GM18499 (cell line): ENCODE data around the gene PSTPIP1.

ENCODE experiments used
- ATAC-seq: cut with Tn5 transposase; IDR thresholded peaks from one replicate; pipeline ENCODE4 v1.9.1; 2021; ENCODE audit warnings: moderate number of reproducible peaks; ENCODE audit not compliant: insufficient read depth, unreplicated experiment

Gene PSTPIP1

DNA sequence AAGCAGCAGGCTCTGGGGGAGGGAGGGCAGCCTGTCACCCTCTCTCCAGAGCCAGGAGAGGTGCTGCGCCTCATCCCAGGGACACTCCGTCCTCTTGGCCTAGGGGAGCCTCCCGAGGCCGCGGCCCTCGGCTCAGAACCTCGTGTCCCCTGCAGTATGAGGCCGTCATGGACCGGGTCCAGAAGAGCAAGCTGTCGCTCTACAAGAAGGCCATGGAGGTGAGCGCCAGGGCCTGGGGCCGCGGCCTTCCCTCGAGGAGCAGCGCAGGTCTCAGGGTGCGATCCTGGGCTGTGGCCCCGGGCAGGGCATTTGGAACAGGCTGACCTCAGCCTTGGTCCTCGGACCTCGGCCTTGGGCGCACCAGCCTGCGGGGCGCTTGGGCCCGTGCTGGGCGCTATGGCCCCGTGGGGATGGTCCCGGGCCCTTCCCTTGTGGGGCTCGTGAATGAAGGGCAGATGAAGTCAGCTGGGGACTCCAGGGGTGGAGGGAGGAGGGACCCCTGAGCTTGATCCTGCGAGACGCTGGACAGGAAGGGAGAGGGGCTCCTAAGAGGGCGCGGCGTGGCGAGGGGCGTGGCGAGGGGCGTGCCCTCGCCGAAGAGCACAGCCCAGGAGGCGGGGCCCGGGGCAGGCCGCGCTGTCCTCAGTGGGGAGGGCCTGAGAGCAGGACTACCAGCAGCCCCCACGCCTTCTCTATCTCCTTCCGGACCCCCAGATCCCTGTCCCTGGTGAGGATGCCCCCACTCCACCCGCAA, 32.9 kb downstream of the PSTPIP1 start:
- no peak for ATAC-seq

DNA sequence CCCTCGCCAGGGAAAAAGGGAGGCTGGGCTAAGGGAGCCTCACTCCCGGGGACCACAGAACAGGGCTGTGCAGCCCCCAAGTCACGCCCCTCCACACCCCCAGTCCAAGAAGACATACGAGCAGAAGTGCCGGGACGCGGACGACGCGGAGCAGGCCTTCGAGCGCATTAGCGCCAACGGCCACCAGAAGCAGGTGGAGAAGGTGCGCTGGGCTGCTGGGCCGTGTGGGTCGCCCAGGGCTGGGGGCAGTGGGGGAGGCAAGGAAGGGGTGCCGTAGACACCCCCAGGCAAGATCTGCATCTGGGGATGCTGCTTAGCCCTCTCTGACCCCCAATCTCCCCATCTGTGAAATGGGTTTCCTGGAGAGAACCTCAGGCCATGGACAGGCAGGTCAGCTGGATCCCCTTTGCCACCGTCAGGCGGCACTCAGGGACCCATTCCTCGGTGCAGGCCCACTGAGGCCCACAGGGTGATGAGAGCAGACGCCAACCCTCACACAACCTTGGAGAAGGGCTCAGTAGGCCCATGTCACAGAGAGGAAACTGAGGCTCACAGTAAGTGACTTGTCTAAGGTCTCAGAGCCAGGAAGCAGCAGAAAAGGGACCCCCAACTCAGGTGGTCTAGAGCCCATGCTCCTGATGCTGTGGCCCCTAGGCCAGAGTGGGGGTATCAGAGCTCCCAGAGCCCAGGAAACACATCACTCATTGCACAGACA, 33.7 kb downstream of the PSTPIP1 start:
- ATAC-seq: no peak

DNA sequence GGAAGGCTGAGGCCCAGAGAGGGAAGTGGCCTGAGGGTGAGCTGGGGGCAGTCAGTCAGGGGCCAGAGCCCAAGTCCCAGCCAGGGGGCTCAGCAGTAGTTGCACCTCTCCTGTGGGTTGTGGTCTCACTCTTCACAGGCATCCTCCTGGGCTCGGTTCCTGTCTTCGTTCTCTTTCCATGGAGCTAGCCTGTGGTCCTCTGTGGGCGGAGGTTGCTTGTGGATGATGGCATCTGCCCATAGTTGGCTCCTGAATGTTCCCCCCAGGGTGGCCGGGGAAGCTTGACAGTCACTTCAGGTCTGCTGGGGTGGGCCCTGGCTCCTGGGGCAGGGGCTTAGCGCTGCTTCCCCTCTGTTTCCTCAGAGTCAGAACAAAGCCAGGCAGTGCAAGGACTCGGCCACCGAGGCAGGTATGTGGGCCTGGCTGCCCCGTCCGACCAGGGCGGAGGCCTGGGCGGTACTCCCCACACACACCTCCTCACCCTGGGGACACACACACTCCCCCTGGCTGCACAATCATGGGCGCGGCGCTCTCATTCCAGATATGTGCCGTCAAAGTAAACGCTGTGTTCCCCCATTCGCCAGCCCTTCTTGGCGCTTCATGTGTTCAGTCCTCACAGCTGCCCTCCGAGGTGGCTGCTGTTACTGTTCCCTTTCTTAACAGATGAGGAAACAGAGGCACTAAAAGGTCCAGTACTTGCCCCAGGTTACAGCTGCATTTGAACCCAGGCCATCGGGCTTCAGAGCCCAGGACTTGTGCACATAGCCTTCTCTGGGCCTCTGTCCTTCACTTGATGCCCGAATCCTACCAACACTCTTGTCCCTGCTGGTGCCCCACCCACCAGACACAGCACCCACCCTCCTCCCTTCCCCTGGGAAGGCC, 34.5 kb downstream of the PSTPIP1 start:
- no peak for ATAC-seq

DNA sequence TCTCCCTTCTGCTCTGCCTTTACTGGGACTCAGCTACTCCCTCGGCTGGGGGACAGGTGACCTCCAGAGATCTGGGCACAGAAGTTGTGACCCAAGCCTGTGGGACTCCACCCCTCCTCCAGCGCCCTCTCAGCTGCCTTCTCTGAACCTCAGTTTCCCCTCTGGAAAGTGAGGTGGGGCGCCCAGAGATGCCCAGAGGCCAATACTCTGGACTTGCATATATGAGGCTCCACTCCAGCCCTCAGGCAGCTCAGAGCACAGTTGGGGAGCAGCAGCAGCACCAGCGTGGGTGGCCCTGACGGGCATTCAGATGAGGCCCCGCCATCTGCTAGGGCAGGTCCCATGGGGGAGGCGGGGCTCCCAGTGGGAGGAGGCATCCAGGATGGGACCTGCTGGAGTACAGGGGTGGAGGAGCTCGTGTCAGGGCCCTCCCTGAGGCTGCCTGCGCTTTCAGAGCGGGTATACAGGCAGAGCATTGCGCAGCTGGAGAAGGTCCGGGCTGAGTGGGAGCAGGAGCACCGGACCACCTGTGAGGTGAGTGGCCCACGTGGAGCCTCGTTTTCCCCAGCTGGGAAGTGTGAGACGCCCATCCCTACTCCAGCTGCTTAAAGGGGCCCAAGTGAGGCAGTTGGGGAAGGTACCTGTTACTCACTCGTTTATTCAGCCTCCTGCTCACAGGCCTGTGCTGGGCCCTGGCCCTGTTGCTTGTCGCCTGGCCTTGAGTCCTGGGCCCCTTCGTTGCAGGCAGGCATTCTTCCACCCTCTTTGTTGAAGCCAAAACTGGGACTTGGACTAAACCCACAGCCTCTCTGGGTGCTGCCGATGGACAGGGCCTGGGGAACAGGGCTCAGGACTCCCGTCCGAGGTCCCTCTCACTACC, 35.4 kb downstream of the PSTPIP1 start:
- ATAC-seq: no peak

DNA sequence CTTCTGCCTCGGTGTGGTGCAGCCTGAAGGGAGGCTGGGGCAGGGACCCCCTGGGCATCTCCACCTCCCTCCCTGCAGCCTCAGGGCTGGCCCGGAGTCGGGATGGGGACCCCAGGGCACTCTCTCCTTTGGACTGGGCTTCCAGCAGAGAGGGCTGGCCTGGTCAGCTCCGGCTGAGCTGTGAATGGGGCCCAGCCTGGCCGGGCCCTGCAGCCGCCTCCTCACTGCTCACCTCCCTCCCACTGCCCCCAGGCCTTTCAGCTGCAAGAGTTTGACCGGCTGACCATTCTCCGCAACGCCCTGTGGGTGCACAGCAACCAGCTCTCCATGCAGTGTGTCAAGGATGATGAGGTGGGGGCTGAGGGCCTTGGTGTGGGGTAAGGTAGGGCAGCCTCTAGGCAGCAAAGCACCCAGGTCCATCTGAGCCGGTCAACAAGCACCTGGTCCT, 36.0 kb downstream of the PSTPIP1 start:
- no peak for ATAC-seq

DNA sequence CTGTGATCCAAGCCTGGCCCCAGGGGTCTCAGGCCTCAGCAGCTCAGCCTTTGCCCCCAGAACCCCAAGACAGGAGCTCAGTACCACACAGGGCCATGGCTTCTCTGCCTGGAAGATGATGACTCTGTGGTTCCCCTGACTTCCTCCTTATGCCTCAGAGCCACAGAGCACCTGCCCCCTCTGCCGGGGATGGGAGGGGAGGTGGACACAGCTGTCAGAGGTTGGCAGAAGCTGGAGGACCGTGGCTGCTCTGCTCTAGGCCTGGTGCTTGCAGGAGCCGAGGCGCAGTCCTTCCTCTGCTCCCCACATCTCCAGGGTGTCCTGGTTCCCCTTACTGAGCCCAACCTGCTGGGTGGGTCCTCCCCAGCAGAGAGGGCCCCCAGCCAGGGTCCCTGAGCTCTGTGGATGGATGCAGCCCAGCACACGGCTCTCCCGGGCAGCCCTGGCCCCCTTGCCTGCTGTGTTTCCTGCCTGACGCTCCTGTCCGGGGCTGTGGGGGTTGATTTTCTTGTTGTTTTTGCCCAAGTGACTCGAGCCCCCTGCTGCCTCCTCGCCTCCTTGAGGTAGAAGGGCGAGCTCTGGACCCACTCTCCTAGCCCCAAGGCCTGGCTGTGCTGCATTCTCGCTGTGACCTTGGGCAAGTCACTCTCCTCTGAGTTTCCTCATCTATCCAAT, 36.6 kb downstream of the PSTPIP1 start:
- ATAC-seq: no peak

DNA sequence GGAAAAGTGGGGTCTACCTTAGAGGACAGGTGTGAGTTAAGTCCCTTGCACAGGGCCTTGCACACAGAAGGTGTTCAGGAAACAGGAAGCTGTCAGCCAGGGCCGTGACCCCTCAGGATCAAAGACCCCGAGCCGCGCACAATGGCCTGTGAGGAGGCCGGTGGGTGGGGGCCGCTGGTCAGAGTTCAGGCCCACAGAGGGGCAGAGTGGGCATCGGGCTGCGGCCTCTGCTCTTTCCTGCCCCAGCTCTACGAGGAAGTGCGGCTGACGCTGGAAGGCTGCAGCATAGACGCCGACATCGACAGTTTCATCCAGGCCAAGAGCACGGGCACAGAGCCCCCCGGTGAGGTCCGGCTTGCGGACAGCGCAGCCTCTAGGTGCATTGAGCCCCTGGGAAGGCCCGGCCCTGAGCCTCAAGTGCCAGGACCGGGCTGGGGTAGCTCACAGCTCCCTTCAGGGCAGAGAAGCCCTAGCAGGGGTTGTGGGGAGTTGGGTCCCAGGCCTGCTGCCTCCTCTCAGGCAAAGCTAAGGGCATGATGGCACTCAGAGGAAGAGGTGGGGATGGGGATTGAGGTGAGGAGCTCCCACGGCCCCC, 37.2 kb downstream of the PSTPIP1 start:
- ATAC-seq: no peak

DNA sequence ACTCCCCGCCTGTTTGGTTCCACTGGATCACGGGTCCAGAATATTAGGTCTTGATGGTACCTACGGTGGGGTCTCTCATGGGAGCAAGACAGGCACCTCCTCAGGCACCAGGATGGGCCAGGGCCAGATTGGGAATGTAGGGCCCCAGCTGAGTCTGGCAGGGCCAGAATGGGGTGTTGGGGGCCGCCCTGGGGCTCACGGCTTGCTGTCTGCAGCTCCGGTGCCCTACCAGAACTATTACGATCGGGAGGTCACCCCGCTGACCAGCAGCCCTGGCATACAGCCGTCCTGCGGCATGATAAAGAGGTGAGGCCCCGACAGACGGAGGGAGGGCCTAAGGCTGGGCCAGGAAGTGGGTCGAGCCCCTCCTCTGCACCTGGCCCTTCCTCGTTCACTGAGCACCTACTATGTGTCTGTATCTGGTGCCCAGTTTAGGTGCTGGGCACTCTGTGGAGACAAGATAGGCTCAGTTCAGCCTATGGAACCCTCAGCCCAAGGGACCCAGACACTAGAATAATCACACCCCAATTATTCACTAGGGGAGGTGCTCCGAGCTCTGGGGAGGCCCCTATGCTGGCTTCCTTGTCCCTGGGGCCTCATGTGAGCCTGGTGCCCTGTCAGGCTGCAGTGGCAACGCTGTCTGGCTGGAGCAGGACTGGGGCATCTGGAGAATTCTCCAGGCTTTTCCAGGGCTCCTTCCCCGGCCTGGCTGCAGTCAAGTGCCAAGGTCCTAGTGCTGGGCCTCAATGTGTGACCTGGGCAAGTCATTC, 37.9 kb downstream of the PSTPIP1 start:
- ATAC-seq: no peak

DNA sequence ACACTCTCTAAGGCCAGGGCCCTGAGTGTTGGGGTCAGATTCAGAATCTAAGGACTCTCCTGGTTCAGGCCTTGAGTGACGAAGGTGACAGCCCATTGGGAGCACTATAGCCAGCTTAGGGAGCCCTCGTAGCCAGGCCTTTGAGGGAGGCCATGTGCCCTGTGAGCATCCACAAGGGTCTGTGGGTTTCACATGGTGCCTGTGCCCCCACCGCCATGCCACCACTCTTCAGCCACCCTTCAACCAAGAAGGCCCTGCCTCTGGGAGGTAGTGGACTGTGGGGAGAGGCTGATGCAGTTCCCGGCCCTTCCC, 38.4 kb downstream of the PSTPIP1 start:
- no peak for ATAC-seq

DNA sequence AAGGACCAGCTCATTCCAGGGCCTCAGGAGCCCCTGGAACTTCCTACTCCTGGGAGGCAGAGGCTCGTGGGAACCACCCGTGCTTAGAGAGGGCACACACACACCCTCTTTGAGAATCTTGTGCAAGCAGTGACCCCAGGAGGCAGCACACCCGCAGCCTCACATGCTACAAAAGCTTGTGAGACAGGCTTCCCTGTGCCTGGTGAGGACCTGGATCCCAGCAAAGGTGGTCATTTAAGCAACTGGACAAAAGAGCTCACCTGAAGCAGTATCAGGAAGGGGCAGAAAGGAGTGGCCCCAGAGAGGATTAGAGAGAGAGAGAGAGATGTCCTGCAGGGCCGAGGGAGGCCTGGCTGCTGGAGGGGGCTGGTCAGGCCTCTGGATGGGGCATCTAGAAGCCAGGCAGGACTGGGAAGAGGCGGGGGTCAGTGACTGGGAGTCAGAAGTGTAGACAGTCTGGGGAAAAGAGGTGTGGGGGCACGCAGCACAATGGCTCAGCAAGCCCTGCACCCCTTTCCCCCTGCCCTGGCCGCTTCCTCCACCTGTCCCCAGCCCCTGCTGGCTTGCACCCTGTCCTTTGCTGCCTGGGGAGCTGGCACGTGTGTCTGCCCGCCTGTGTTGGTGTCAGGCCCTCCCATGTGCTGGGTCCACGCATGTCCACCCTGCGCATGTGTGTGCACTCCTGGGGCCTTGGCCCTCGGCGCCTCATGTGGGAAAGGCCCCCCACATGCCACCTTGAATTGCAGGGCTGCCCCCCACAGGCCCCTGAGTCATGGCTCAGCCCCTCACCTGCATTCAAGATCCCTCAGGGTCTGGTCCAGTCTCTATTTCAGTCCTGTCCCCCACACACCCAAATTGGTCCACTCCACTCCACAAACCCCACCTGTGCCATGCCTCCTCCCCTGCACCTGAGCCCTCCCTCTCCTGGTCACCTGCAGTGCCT, 39.1 kb downstream of the PSTPIP1 start:
- no peak for ATAC-seq

DNA sequence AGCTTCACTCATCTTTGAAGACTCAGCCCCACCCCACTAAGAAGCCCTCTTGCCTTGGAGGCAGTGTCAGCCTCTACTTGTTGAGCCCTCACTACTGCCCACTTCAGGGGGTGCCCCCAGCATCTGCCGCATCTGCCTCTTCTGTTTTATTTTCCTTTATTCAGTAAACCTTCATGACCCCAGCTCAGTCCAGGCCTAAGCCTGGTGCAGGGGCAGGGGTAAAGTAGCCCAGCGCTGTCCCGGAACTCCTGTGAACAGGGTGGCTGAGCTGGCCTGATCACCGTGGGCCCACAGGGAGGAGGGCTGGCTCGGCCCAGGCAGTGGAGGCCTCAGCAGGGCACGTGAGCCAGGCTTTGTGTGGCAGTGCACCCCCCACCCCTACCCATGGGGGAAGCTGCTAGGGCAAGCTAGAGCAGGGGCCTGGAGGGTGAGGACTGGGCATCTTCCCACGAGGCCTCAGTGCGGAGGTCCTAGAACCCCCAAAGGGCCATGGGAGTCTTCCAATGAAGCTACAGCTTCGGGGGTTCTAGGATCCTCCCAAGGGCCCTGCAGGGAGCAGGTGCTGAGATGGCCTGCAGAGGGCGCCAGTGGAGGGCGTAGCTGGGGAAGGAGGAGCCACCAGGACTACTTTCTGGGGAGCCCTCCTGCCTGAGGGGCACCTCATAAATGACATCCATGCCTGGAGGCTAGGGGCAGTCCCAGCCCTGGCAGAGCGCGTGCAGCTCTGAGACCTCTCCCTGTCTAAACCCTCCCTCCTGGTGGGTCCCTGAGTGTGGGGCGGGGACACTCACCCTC, 40.0 kb downstream of the PSTPIP1 start:
- no peak for ATAC-seq

DNA sequence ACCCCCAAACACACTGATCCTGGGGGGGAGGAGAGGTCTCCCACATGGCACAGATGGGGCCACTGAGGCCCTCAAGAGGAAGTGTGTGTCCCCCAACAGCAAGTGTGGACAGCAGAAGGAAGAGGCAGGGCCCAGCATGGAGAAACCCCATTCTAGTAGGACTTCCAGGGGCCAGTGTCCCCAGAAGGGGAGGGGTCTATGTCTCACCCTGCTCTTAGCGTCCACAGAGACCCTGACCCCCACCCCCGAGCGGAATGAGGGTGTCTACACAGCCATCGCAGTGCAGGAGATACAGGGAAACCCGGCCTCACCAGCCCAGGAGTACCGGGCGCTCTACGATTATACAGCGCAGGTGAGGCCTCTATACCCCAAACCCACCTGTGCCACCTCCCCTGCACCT, 40.7 kb downstream of the PSTPIP1 start:
- ATAC-seq: no peak

DNA sequence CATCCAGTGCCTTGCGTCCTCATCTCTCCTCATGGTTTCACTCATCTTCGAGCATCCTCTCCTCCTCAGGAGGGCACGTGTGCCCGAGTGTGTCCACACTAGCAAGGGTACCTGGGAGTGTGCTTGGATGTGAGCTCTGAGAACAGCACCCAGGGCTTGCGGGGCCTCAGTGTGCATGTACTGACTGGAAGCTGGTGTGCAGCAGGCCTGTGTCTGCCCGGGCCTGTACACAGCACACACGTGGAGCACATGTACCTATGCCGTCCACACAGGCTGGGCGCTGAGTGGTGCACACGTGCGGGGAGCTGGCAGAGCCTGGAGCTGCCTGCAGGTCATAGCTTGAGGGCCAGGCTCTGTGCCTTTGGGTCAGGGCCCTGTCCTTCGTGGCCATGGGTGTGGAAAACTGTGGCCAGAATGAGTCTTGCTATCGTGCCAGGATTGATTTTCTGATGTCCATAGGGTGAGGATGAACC, 41.1 kb downstream of the PSTPIP1 start:
- no peak for ATAC-seq

DNA sequence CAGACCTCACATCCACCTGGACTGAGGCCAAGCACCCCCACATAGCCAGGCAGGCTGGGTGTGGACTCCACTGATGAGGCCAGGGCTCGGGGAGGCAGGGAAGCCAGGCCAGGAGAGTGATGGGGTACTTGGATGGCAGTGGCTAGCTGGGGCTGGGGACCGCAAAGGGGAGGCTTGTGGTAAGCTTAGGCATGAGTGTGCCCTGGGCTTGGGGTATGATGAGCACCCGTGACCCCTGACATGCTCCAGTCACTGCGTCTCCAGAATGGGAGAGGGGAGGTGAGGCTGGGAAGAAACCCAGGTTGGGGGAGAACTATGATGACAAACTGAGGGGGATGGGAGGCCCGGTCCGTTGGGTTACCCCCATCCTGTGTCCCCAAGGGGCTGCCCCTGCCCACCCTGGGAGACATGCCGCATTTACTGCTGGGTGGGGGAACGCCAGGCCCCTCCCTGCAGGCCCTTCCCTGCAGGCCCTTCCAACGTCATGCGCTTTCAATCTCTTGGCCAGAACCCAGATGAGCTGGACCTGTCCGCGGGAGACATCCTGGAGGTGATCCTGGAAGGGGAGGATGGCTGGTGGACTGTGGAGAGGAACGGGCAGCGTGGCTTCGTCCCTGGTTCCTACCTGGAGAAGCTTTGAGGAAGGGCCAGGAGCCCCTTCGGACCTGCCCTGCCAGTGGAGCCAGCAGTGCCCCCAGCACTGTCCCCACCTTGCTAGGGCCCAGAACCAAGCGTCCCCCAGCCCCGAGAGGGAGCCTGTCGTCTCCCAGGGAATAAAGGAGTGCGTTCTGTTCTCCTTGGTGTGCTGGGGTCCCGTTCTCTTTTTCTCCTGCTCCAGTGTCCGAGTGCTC, 41.8 kb downstream of the PSTPIP1 start:
- ATAC-seq: no peak

DNA sequence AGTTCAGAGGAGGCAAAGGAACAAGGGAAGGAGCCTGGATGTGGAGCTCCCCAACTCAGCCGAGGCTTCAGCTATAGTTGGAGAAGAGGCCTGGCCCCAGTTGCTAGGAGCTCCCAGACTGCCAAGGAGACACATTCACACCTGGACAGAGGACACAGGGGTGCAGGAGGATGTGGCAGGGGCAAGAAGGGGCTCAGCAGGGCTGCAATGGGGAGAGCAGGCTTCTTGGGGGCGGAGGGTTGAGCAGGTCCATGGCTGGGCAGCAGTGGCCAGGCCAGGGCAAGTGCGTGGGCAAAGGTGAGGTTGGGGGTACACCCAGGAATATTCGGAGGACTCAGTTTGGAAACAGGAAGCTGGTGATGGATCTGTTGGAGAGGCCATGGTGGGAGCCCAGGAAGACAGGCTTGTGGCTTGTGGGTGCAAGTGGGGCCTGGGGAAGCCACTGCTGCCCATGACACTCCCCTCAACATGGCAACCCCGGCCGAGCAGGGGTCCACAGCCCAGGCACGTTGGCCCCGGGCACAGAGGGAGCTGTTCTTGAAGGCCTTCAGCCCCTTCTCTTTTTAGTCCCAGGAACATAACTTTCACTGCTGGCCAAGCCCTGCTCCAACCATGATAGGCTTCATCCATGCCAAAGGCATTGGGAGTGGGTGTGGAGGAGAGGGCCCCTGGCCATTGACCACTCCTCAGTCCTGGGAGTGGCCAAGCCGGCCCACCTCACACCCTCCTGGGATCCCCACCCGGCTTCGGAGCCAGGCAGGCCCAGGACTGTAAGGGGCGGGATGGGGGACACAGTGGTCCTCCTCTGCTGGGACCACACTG, 42.7 kb downstream of the PSTPIP1 start:
- no peak for ATAC-seq
